Hematopoietic multipotent progenitor cell treated with erythropoietin and hydrocortisone succinate and interleukin-3 and kit ligand, for 4 days (in vitro differentiated cells): ENCODE results near the gene CREB3L4.
A peak's percentile ranks its signal among the peaks of the same experiment; 100 is the strongest.

Source experiments
- DNase-seq: peaks from one replicate; pipeline ENCODE4 v3.0.0-alpha.2; 2015

The CREB3L4 gene

DNA sequence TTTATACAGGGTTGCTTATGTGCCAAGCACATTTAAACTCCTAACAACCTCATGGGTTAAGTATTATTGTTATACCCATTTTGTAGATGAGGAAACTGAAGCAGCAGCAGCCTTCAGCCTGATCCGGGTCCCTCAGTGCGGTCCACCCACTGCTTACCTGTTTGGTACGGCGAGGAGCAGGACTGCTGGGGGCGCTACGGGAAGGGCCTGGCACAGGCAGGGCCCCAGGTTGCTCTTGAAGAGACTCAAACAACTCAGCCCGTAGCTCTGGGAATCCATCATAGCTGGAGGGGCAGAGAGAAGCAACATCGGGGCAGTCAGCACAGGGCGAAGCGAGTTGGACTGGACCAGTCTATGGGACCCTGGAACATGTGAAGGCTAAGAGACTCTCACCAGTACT, 30.4 kb upstream of the CREB3L4 start:
- no peak for DNase-seq

DNA sequence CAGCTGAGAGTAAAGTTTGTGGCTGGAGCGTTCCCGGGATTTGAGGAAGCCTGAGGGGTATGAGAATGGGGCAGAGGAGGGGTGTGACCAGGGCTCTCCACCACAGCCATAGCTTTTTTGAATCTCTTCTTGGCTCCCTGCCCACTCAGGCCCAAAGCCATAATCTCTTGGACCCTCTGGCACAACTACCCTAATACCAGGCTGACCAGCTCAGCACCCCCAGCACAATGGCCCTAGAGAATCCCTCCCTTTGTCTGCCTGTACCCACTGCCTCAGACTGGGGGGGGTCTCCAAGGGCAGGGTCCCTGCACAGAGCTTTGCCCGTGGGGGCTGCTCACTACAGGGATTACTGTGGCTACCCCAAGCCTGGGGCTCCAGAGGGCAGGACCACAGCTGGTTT, 28.7 kb upstream of the CREB3L4 start:
- DNase-seq = no peak

DNA sequence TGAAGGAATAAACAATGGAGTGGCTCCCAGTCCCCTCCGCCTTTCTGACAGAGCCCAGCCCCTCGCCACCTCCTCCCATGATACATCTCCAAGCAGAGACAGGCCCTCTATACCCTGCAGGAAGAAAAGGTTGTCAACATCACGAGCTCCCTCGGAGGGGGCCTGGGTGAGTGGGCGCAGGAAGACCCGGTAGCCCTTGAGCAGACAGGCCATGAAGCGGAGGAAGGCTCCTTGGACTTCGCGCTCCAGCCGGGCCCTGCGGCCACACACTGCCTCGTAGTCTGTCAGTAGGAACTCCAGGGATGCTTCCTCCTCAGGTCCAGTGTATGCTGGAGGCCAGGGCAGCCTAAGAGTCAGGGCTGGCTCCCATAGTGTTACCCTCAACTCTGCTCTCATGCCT, 28.2 kb upstream of the CREB3L4 start:
- no peak for DNase-seq

DNA sequence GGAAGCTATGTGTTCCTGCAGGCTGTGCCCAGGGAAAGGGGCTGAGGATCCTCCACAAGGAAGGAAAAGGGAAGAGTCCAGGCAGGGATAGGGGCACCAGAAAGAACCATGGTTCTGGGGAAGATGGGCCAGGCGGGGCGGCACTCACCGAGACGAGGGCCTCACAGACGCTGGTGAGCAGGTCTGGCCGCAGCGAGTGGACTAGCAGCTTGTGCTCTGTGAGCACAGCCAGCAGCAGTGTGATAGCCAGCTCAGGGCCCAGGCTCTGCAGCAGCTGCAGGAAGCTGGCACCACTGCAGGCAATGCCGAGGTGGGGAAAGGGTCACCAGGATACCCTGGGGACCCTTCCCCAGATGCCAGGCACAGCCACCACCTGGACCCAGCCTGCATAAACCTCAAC, 26.9 kb upstream of the CREB3L4 start:
- DNase-seq = no peak

DNA sequence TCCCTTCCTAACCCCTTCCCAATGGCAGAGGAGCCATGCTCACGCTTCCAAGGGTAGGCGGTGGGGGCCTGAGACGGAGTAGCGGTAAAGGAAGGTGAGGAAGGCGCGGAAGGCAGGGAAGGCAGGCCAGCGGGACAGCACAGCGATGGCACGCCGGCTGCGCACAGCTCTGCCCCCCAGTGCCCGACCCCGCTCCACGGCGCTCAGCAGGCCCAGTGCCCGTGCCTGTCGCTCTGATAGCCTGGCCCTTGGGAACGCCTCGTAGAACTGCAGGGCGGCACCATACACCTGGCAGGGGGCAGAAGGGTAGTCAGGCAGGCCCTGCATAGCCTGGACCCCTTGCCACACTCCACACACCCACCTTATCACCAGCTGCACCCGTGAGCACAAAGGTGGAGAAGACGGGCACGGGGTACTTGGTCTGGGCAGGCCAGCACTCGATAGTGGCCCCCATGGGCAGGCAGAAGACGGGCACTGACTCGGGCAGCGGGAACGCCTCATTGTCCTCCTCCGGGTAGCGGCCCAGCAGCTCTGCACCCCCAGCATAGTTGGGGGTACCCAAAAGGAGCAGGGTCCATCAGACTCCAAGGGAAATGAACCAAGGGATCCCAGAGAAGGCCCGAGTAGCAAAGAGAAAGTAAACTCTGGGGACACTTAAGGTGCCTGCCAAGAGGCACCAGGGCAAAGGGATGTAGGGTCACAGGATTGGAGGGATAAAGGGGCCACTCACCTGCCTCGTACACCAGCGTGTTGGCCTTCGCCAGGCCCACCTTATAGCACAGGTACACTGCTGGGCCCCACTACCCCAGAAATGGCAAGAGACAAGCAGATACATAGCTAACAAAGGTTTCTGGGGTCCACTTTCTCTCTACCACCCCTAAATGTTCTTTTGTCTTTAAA, 25.6 kb upstream of the CREB3L4 start:
- no peak for DNase-seq

DNA sequence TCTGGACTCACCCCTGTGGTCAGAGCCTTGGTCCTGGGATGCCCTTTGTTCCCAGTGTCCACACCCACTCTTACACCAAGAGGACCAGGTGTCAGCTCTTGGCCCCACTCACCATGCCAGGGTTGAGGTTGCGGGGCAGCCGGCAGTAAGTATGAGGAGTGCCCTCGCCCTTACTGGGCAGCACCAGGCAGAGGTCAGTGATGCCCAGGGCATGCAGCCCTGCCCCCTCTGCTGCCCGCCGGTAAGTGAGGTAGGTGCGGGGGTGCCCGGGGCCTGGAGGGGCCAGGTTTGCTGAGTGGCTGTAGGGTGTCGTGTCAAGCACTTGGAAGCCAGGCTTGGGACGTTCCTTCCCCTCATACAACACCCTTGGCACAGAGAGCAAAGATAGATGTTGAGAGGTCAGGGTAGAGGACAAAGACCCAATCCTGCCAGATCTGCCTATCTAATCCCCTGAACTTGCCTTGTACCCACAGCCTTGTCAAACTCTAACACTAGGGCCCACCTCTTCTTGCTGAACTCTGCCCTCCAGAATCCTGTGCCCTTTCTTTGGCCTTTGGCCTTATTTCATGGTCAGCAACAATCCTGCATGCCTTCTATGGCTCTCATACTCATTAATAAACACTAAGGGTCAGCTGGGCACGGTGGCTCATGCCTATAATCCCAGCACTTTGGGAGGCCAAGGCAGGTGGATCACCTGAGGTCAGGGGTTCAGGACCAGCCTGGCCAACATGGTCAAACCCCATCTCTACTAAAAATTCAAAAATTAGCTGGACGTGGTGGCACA, 24.7 kb upstream of the CREB3L4 start:
- DNase-seq = no peak

DNA sequence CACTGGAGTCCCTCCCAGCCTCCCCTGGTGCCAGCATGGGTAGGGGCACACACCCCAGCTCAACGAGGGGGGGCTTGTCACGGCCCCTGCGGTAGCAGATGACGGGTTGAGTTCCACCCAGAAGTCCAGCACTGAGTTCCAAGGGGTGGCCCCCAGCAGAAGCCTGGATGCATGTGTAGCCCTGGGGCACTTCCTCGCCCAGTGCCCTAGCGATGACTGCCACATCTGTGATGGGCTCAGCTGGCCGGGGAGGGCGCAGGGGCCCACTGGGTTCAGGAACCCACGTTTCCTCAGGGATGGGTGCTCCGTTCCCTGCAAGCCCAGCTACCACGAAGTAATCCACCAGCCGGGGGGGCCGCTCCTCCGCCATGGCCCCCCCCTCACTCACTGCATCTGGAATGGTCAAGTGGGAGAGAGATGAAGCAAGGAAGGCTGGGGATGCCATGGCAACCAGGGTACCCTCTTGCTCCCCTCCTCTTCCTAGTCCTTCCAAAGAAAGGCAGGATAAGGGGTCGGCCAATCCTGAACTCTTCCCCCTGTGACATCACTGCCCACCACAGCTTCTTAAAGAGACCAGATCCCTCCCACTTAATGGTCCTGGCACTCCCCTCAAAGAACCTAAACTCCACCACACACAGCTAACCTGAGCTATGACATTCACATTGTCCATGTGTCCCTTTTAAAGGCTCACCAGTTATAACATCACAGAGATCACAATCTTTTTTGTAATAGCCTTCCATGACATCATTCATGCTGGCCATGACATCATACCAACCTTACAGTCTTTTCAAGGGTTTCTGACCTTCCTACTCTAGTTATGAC, 23.5 kb upstream of the CREB3L4 start:
- DNase-seq = peak; percentile 46

DNA sequence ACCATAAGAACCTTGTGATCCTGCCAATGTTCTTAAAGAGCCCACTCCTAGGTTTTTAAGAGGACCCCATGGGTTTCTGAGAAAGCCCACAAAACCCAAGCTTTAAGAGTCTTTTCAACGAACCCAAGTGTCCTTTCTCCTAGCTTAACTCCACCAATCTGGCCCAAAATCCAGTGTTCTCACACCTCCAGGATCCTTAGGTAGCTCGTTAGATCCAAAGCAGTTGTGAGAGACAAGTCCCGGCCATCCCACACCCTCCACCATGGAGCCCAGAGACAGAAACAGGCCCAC, 22.9 kb upstream of the CREB3L4 start:
- no peak for DNase-seq

DNA sequence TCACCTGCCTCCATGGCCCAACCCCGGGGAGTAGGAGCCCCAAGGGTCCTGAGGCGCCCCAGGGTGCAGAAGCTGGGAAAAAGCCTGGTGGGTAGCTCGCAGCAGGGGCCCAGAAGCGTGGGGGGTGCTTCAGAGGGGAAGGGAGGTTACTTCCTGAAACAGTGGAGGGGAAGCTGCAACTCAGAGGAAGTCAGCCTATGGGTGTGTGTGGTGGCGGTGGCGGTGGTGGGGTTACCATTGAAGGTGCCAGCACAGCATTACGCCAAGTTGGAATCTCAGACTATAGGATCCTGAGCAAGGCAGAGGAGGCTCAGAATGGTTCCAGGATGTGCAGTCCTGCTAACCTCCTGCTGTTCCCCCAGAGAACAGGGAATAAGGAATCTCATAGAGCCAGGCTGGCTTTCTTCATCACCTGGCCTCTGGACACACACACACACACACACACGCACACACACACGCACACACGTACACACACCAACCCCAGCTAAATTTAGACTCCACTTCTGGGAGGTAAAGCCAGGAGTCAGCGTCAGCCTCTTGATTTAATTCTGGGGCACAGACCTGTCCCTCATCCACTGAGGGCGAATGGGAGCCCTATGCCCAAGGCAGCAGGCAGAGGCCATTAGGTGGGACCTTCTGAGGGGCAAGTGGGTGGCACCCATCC, 22.4 kb upstream of the CREB3L4 start:
- DNase-seq = peak; percentile 93

DNA sequence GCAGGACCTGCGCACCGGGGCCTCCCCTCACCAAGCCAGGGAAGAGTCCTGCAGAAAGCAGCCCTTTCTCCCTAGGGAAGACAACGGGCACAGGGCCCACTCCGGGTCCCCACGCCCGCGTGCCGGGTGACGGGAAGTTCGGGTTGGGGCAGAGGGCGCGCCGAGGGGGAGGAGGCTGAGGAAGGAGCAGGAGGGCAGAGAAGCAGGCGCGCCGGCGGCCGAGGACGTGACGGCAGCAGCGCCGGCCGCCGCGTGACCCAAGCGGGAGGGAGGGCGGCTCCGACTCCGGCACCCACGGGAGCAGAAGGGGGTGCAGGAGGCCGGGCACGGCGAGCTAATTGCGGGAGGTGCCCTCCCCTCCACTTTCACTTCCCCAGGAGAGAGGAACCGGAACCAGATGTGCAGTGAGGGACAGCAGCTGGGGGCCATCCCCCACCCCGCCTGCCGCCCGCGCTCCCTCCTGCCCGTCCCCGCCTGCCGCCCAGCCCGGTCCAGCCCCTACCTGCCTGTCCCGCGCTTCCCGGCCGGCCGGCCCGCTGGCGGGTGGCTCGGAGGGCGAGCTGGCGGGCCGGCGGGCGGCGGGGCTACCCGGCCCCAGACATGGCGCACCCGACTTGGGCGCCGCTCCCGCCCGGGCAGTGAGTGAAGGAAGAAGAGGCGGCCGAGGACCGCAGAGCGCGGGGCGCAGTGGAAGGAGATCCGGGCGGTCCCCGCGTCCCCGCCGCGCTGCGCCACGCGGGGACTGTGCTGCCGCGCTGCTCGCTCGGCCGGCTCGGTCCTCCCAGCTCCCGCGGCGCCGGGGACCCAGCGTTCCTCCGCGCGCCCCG, 21.7 kb upstream of the CREB3L4 start:
- peak; percentile 91 for DNase-seq

DNA sequence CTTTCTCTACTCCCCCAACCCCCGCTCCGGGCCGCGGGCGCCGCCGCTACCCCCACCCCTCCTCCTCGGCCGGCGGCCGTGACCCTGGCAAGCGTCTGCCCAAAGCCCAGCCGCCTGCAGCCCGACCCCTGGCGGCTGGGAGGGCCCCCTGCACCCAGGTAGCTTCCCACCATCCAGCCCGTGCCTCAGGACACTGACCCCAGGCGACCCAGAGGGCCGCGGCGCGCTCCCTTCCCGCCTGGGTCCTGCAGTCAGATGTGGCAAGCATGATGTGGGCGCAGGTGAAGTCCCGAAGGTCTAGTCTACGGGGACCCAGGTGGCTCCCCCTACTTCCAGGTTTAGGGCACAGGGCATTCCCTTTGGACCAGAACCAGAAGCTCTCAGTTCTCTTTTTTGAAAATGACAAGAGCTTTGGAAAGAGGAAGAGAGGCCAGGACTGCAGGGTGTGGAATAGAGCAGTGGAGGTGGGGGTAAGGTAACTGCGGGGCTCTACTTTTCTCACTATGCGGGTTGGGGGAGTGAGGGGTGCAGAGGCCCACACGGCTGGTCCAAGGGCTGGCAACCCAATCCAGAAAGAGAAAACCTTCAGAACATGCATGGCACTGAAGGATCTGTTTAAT, 21.0 kb upstream of the CREB3L4 start, which contains the start of gene DENND4B:
Gene DENND4B, minus strand, starts transcription at position 97 of the 620 bp plus-strand sequence. CDS start 2,344 bp downstream, outside the sequence.
- DNase-seq = peak; percentile 93

DNA sequence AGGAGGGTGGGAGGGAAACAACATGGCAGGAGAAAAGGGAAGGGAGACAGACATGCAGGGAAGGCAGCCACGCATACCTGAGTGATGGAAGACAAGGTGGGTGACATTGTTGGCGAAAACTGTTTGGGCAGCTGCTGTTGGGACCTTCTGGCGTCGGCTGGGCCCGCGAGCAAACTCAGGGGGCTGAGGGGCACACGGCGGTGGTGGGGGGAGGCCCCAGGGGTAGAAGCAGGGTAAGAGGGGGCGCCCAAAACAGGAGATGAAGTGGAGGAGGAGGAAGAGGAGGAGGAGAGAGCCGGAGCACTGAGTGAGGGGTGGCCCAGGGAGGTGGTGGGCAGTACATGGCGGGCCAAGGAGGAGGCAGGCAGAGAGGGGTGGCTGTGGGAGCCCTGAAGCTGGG, 16.5 kb upstream of the CREB3L4 start:
- no peak for DNase-seq

DNA sequence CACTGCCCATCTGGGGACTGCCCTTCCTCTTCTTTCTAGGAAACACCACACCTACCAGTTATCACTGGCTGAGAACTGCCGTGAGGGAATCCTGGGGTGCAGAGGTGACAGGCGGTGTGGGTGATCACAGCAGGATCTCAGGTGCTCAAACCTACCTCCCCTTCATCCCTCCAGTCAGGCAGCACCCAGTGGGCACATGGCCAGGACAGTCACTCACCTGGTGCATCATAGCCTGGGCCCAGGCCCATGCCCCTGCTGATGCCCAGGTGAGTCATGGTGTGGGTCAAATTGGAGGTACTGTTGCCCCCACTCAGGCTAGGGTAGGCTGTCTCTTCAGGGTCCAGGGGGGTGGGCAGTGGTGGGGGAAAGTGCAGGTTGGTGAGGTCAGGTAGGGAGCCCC, 15.9 kb upstream of the CREB3L4 start:
- DNase-seq = no peak

DNA sequence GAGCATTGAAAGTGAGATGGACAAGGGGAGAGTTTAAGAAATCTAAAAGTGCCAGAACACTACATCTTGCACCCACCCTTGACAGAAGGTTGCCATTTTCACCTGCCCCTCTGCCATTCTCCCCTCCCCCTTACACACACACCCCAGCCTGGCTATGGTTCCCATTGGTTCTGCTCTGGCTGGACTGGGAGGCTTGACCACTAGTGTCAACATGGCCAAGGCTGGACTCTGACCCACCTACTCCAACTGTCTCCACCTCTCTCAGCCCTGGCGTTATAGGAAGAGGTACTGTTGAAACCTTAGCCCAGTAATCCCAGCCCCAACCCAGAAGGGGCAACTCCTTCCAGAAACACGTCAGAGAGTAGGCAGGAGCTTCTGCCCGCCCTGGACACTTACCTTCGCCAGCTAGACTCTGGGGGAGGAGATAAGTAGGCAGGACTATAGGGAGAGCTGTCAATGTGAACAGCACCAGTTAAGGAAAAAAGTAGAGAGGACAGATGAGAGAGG, 13.8 kb upstream of the CREB3L4 start:
- no peak for DNase-seq

DNA sequence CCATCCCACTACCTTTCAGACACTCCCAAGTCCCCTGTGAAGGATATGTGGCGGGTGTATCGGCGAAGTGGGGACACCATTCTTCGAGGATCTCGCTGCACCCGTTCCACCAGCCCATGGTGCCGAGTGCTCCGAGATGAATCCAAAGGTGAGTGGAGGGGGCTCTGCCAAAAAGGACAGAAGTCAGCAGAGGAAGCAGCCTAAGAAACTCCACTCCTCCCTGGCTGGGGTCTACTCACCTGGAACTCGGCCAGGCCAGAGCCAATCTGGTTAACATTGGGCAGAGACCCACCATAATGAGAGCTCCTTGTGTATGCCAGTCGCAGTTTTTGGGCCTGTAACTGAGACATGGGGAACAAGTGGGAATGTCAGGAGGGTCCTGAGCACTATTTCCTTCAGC, 12.9 kb upstream of the CREB3L4 start:
- DNase-seq = no peak

DNA sequence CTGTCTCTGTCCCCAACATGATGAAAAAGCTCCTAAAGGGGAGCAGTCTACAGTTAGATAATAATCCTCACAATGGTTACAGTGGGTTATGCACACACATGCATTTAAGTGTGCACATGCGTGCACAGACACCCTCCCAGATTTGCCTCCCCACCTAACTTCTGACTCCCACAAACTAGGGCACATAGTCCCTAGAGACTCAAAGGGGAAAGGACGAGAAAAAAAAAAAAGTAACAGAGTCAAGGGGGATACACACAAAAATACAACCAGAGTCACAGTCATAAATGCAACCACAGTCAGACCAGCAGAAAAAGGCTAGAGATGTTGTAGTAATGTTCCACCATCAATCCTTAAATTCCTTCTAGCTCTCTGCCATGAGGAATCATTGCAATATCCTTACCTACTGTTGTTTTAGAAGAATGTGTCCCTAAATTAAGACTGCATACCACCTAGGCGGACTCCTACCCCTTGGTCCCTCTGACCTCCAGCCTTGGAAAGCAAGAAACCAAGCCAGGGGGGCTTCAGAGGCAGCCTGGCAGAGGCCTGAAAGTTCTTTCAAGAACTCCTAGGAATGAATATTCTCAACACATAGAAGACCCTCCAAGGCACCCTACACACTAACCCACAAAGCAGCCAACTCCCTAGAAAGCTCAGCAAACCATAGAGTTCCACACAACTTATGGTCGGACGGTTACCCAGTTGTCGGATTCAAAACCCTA, 10.5 kb upstream of the CREB3L4 start:
- no peak for DNase-seq

DNA sequence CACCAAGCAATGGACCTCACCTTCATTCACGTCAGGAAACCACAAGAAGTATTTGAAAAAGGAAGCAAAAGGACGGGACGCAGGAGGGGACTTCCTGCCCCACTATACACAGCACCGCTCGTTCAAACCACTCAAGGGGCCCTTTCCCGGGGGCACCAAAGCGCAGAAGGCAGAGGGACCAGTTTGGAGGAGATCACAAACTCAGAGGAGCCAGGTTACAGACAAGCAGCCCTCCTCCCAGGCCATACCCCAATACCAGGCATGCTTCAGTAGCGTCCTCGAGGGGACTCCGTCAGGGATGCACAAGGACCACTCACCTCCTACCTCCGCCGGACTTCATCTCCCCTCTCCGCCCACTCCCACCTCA, 10.0 kb upstream of the CREB3L4 start:
- peak; percentile 56 for DNase-seq

DNA sequence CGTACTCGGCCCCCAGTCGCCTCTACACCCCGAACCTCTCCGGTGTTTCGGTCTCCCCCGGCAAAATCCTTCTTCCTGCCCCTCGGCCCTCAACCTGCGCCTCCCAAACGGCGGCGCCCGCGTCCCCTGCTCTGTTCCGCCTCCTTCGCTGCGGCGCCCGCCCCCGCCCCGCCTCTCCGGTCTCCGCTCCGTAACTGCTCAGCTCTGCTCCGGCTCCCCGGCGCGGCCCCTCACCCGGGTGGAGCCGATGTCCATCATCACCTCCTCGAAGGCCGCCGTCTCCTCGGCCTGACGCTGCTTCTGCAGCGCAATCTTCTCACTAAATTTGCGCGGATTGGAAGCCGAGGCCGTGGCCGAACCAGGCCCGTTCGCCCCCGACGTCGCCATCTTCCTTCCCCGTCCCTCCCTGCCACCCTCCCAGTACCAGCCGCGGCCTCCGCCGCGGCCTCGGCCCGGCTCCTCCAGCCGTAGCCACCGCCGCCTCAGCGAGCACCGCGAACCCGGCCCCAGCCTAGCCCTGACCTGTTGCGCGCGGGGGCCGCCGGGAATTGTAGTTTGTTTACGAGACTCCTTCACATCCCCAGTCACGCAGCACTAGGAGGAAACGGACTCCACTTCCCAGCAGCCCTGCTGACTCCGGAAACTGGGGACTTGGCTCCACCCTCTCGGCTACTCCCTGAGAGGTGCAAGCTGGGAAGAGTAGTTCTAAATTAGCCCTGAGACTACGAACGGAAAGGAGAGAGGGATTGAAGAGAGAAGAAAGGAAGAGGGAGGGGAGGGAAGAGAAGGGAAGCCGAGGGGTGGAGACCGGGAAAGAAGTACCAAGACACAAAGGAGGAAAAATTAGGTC, 9.4 kb upstream of the CREB3L4 start, which contains the start of gene CRTC2:
Gene CRTC2, minus strand, starts transcription at position 502 of the 850 bp plus-strand sequence. Its CDS starts 115 bp downstream, at position 387.
- peak; percentile 100 for DNase-seq

DNA sequence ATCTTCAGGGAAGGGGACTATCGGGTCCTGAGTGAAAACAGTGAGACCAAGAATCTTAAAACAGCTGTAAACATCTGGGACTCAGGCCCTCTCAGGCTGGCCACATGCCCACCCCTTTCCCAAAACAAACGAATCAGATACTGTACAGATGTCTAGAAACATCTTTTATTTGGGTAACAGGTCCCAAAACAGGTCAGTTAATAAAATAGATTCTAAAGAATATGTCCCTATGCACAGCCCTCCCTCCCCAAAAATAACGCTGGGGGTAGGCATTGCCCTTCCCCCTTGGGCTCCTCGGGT, 8.8 kb upstream of the CREB3L4 start:
- no peak for DNase-seq

DNA sequence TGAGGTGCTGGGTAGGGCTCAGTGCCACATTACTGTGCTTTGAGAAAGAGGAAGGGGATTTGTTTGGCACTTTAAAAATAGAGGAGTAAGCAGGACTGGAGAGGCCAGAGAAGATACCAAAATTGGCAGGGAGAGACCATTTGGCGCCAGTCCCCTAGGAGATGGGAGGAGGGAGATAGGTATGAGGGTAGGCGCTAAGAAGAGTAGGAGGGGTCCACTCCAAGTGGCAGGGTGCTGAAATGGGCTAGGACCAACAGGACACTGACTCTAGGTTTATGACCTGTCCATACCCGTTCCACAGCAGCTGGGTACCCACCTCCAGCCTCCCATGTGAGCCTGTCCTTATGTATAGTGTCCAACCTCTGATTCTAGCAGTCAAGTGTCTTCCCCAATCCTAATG, 8.2 kb upstream of the CREB3L4 start:
- DNase-seq = peak; percentile 36
